HG03103 (cell line): ENCODE data around the gene MED12.

ENCODE experiments used
- ATAC-seq: cut with Tn5 transposase; IDR thresholded peaks from one replicate; pipeline ENCODE4 v1.9.1; 2021; ENCODE audit warnings: low read depth; ENCODE audit not compliant: unreplicated experiment

MED12 gene

DNA sequence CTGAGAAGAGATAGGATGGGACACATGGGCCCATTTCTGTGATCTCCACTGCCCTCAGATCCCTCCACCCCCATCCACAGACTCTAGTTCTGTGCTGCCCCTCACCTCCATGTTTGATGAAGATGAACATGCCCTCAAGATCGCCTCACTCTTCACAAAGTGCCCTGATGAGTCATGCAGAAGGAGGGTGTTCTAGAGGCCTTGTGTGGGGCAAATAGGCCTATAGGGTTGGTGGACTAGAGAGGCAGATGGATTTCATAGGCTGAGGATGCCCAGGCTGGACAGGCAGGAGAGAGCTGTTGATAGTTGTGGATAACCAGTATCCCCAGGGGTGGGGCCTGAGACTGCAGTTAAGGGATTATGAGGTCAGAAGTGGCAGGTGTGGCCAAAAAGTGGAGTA lies 12.0 kb upstream of the MED12 start, which contains the start of gene CXorf65:
Gene CXorf65 (minus strand): TSS at position 314 of the 400 bp plus-strand sequence. CDS start 184 bp downstream, at position 130.
- ATAC-seq = no peak

DNA sequence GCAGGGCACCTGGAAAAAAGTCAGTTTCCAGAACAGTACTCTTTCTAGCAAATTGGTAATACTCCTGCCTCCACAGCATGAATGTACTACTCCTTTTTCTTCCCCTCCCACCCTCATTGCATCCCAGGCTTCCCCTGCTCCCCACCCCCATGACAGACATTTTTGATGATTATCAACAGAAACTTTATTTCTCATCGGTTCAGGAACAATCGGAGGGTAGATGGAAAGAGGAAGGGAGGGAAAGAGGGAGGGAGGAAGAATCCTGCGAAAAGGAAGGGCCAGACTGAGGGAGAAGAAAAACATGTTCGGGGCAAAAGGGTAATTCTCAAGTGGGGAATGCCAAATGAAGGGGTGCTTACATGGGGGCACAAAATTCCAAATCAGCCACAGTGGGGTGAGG lies 11.2 kb upstream of the MED12 start:
- no peak for ATAC-seq

DNA sequence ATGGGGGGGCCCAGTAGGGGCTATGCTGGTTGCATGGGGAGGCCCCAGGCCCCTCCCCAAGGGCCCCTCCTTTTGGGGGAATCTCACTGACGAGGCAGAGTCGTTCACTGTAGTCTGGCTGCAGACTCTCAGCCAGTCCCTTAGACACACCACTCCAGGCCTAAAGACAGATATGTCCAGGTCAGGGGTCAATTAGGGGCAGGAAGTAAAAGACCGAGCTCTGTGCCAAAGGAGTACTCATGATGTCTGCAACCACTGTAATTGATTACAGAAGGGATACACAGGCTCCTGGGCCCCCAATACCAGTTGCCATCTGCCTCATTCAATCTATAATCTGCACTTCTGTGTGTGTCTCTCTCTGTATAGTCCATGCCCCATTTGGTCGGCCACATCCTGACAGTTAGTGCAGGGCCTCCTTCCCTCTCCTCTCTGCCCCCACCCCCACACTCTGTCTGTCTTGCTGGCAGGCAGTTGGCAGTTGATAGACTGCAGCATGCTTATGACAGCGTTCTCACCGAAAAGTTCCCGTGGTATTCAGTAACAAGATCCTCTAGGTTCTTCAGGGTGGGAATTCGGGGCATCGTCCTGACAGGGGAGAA lies 10.5 kb upstream of the MED12 start:
- ATAC-seq = no peak

DNA sequence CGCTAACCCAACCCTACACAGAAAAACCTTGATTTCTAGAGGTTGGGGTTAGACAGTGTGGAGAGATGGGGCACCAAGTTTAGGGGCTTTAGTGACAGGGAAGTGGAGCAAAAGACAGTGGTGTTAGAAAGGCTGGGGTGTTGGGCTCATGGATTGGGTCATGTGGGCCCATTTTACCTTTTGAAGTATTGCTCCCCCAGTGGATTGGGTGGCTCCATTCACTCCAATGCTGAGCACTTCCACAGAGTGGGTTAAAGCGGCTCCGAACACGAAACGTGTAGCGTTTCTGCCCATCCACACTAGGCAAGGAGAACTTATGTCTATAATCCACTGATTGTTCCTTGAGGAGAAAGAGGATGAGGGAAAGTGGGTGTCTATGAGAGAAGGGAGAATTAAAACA lies 9.3 kb upstream of the MED12 start:
- no peak for ATAC-seq

DNA sequence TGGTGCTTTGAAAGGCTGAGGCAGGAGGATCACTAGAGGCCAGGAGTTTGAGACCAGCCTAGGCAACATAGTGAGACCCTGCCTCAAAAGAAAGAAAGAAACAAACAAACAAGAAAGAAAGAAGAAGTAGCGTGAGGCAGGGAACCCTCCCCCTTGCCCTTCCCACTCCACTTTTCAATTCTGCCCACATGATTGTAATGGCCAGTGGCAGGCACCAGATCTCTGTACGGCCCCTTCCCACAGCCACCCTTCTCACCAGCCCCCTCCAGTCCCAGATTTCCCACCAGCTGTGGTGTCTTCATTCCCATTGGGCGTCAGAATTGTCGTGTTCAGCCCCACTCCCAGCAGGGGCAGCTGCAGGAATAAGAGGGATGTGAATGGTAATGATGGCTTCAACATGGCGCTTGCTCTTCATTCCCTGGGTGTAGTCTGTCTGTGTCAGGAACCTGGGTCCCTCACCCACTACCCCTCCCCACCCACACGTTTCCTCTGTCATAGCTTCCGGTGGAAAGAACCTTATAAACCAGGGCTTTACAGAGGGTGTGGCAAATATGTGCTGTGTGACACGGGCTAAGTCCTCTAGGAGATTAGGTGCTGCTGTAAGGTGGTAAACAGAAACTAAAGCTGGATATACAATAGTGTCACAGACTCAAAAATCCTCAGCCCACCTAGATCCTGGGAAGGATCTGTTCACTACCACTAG lies 7.1 kb upstream of the MED12 start, which contains the start of gene IL2RG:
Gene IL2RG (minus strand): TSS at position 437 of the 703 bp plus-strand sequence. CDS start 38 bp downstream, at position 399.
- peak; percentile 89 for ATAC-seq

DNA sequence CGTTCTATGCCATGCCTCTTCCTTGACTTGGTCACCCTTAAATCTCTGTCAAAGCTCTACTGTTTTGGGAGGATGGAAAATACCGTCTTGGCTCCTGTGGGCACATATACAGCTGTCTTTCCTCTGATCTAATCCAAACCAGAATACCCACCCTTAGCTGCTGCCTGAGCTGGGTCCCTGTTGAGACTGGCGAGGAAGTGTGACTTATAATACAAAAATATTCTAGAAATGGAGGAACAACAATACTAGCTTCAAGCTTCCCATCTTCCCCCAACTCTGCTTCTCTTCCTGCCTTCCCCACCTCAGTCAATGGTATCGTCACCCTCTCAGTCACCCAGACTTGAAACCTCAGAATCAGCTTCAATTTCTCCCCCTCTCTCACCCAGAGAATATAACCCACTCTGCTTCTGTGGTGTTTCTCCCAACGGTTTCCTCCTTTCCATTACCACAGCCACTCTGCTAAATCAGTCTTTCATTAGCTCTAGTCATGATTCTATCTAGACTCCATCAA lies 6.4 kb upstream of the MED12 start:
- no peak for ATAC-seq

DNA sequence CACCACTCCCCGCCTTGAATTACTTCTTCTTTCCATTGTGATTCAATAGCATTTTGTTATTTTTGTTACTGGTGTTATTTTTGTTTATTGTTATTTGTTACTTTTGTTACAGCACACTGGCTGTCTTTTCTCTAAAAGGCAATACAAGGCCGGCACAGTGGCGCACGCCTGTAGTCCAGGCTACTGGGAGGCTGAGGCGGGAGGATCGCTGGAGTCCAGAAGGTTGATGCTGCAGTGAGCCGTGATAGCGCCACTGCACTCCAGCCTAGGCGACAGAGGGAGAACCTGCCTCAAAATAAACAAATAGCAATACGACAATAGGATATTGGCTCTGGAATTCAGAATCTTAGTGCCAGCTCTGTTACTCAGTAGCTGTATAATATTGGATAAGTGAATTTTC lies 1.0 kb upstream of the MED12 start:
- no peak for ATAC-seq

DNA sequence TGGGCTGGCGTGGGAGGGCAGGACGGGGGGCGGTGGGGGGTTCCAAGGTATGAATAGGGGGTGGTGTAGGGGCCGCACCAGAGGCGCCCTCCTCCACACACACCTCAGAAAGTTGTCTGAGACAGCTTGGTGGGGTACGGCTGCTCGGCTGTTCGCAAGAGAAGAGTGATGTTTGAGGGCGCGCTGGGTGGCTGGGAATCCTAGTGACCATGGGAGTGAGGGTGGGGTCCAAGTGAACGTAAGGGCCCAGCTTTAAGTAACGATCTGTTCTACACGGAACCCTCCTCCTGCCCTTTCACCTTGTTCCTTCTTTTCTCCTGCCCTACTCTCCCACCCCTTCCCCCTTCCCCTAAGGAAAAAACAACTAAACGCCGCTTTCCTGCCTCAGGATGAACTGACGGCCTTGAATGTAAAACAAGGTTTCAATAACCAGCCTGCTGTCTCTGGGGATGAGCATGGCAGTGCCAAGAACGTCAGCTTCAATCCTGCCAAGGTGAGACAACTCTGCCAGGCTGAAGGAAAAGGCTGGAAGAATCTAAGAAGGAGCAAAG lies 664 bp downstream of the MED12 start:
- no peak for ATAC-seq

DNA sequence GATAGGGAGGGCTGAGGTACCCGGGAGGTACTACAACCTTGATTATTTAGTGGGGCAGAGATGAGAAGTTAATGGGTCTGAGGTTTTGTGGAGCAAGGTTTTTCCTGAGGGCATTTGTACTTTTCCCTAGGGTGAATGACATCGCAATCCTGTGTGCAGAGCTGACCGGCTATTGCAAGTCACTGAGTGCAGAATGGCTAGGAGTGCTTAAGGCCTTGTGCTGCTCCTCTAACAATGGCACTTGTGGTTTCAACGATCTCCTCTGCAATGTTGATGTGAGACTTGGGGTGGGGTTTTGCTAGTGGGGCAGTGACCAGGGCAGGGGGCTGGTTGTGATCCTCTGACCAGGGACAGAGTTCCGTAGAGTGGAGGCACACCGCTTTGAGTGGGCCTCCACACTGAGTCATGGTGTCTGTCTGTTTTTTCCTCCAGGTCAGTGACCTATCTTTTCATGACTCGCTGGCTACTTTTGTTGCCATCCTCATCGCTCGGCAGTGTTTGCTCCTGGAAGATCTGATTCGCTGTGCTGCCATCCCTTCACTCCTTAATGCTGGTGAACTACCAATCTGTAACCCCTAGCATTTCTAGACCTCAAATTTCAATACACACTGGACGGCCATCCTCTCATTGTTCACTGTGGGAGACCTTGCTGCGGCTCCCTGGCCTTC lies 9.9 kb downstream of the MED12 start:
- no peak for ATAC-seq

DNA sequence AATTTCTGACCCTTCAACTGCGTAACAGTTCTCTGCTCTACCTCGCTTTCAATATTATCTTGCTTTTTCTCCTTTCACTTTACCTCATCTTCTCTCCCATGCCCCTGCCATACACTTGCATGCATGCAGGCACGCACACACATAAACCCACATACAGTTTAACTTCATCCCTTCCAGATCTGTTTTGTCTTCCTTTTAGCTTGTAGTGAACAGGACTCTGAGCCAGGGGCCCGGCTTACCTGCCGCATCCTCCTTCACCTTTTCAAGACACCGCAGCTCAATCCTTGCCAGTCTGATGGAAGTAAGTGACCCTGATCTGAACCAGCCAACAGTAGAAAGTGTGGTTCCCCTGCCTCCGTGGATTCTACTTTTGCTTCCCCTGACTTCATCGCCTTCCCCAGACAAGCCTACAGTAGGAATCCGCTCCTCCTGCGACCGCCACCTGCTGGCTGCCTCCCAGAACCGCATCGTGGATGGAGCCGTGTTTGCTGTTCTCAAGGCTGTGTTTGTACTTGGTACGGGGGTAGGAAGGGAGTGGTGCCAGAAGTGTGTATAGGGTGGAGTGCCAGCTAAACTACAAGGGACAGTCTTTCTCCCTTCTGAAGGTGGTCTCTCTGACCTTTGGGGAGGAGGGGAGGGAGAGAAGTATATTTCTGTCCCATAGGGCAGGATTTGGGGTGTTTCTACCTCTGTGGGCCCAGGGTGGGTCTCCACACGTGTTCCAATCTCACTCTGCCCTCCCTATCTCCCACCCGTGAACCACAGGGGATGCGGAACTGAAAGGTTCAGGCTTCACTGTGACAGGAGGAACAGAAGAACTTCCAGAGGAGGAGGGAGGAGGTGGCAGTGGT lies 10.7 kb downstream of the MED12 start:
- no peak for ATAC-seq

DNA sequence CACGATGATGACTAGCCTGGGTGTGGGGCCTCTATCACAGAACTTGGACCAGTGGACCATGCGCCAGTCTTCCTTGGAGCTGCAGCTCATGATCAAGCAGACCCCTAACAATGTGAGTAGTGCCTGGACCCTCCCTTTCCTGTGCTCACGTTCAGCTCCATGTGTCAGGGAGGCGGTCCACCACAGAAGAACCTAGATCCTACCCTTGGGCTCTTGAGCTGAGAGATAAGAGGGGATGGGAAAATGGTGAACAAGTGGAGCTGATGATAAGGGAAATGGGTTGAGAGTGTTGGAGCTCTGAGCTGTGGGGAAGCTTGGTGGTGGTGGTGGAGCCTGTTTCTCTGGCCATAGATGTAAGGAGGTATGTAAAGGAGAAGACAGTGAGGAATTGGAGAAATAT lies 13.1 kb downstream of the MED12 start:
- ATAC-seq = no peak

DNA sequence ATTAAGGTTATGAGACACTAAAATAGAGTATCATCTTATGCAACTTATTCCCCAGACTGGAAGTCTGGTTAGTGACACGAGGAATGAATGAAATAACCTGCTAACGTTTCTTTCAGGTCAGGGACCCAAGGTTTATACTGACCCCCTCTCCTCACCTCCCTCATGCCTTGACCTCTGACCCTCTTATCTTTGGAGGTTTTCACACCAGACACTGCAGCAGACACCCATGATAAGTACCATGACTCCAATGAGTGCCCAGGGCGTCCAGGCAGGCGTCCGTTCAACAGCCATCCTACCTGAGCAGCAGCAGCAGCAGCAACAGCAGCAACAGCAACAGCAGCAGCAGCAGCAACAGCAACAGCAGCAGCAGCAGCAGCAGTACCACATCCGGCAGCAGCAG lies 22.0 kb downstream of the MED12 start:
- ATAC-seq = no peak

DNA sequence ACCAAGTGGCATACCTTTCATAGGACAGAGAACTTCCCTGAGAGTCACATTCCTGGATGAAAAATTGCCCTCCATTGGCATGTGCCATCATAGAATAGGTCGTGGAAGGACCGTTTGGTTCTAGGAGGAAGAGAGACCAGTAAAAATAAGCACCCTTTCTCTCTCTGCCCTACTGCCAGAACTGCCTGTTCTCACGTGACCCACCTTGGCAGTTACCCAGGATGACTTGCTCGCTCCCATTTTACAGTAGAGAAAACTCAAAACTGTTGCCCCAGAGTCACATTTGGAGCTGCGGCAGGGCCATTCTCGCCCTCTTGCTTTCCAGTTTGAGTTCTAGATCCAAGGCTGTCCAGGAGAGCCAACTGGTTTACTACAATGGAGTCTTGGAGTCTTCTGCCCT lies 25.1 kb downstream of the MED12 start:
- ATAC-seq = no peak

DNA sequence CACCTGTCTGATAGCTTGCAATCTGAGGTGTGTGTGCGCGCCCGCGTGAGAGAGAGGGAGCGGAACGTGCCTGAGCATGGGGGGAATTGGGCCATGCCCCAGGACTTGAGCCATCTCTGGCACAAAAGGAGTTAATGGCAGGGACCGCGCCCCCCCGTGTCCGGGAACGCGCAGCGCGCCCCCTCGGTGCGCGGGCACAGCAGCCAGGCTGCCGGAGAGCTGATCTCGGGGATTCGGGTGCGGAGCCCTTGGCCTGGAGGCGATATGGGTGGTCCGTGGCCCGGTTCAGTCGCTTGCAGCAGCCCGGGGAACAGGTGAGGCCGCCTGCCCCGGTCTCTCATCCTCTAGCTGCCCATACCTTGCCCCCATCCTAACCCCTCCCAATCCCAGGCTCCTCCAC lies 26.3 kb downstream of the MED12 start, which contains the start of gene NLGN3:
Gene NLGN3 (plus strand): TSS at position 191 of the 400 bp plus-strand sequence. CDS start 2,909 bp downstream, outside the sequence.
- no peak for ATAC-seq

DNA sequence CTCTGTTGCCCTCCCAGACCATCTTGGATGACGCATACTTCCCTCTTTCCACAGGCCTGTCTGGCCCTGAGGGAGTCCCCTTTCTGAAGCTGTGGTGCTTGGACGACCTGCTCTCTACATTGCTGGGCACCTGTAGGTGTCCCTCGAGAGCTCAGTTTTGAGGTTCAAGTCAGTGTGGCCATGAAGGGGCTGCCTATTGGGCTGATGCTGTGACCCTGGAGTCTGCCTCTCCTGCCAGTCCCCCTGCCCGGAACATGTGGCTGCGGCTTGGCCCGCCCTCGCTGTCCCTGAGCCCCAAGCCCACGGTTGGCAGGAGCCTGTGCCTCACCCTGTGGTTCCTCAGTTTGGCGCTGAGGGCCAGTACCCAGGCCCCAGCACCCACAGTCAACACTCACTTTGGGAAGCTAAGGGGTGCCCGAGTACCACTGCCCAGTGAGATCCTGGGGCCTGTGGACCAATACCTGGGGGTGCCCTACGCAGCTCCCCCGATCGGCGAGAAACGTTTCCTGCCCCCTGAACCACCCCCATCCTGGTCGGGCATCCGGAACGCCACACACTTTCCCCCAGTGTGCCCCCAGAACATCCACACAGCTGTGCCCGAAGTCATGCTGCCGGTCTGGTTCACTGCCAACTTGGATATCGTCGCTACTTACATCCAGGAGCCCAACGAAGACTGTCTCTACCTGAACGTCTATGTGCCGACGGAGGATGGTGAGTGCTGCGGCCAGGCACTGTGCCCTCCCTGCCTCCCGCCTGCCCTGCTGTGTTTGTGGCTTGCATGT lies 29.3 kb downstream of the MED12 start:
- ATAC-seq = no peak

DNA sequence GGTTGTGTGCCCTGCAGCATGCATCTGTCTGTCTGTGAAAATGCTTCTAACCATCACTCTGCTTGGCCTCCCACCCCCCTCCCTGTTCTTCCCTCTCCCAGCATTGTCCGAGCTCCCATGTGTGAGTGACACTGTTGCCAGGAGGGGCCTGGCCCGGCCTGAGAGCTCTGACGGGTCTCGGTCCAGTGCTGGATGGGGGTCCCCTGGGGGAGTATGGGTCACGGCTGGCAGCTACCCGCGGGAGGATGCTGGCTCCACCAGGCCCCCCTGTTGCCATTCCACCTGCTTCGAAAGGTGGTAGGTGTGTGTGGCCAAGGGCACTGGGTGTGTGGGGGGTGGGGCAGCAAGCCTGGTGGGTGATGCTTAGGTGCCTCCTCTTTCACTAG lies 29.9 kb downstream of the MED12 start:
- no peak for ATAC-seq

DNA sequence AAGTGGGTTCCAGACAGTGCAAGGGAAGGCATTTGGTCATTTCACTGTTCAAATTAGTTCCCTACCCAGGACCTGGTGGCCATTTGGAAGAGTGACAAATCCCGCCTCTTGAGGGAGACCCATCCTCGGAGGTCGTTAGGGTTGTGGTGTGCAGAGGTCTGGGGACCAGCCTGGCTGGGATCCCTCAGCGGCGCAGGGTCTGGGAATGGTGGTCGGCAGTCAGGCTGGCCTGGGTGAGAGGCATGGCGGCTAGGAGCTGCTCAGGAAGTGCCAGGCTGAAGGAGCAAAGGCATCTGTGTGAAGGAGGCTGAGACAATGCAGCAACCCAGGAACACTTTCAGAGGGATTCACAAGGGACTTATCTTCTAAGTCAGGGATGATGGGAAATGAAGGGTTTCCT lies 33.0 kb downstream of the MED12 start:
- no peak for ATAC-seq

DNA sequence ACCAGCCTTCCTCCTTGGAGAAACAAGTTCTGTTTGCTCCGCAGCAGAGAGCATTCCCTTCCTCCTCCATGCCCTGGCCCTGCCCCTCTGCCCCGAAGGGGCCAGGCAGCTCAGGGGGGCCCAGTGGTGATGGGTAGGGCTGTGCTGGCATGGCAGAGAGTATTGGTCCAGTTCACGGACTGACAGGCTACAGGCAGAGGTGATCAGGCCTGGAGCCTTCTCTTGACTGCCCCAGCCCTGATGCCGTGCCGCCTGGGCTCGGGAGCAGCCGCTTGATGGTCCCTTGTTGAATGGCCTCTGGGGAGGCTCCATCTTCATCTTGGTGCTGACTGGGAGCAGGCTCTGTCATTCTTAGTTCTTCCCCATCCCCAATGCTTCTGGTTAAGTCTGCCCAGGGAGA lies 35.8 kb downstream of the MED12 start:
- no peak for ATAC-seq

DNA sequence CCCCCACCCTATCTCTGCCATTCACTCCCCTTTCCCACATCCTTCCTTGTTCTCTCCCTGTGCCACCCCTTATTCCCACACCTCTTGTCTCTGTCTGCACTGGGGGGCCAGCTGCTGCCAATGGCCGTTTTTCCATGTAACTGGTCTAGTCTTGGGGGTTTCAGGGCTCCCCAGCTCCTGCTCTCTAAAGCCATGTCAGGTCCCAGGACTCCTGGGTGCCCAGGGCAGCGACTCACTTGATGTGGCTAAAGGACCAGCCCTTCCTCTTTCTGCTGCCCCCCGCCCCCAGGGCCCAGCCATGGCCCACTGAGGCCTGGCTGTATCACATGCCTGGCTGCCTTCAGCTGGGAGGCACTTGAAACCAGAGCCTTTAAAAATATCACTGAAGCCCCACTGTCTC lies 36.2 kb downstream of the MED12 start:
- ATAC-seq = no peak

DNA sequence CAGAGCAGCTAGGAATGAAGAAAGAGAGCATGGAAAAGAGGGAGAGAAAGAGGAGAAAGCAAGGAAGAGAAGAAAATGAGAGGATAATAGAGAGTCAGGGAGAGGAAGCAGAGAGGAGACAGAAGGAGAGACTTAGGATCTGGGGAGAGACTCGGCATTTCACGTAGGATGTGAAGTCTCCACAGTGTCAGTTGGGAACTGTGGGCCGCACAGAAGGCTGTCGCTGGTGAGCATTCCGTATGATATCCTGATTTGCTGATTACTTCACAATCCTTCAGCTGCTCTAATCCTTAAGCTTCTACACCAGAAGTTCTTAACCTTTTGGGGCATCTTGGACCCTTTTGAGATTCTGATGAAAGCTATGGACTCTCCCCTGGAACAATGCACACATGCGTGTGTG lies 40.2 kb downstream of the MED12 start:
- no peak for ATAC-seq
